Measurements from ENCODE around the gene MAST3. TPM values are rescaled to one million over a fixed set of nuclear protein-coding genes. Genes with fewer than 3 reads are reported as not detected.

Gene MAST3
- total RNA-seq, 2 donors from 2014 or later, result 38.2 to 50.8 TPM

- peak overlapping the region; percentile 95 for H3K27ac Mint-ChIP-seq
- H3K9me3 ChIP-seq (ENCODE audit: control insufficient read depth, low read length, poor library complexity, severe bottlenecking), result no peaks in the 10 kb centered on the region
- peaks cover 25% of the 10 kb centered on the region for H3K4me1 Mint-ChIP-seq
- H3K36me3 Mint-ChIP-seq (ENCODE audit: low read depth), result no peaks in the 10 kb centered on the region
- no peaks in the 10 kb centered on the region for H3K27me3 Mint-ChIP-seq
- peak; percentile 74 for ATAC-seq
- DNase-seq, result peak in 2 of 3 donors; percentile 31 to 44
- peak overlapping the region; percentile 94 for H3K4me3 Mint-ChIP-seq
These were observed 12.4 kb downstream of the MAST3 start for GRCh38 chr19:18109733-18110608.

GRCh38 chr19:18110609-18111232 lies 13.1 kb downstream of the MAST3 start:
- no peaks in the 10 kb centered on the region for H3K27me3 Mint-ChIP-seq
- ATAC-seq (no peak), DNase-seq (no peak)
- no peak overlapping the region for H3K27ac Mint-ChIP-seq
- H3K9me3 ChIP-seq (ENCODE audit: control insufficient read depth, low read length, poor library complexity, severe bottlenecking), result no peaks in the 10 kb centered on the region
- H3K36me3 Mint-ChIP-seq (ENCODE audit: low read depth), result no peaks in the 10 kb centered on the region
- H3K4me1 Mint-ChIP-seq, result peaks cover 26% of the 10 kb centered on the region
- H3K4me3 Mint-ChIP-seq, result peak overlapping the region; percentile 71

- peak; percentile 50 to 70 (median 52) for DNase-seq
- Mint-ChIP-seq H3K4me1 (peaks cover 28% of the 10 kb centered on the region), H3K27me3 (no peaks in the 10 kb centered on the region), H3K27ac (no peak overlapping the region), H3K4me3 (no peak overlapping the region), H3K36me3 (ENCODE audit: low read depth) (no peaks in the 10 kb centered on the region)
- peak; percentile 35 for ATAC-seq
- H3K9me3 ChIP-seq (ENCODE audit: control insufficient read depth, low read length, poor library complexity, severe bottlenecking), result no peaks in the 10 kb centered on the region
These were observed 15.5 kb downstream of the MAST3 start for GRCh38 chr19:18112989-18113478.

- Mint-ChIP-seq H3K36me3 (ENCODE audit: low read depth) (no peaks in the 10 kb centered on the region), H3K27me3 (no peaks in the 10 kb centered on the region), H3K4me3 (no peak overlapping the region), H3K27ac (no peak overlapping the region), H3K4me1 (peaks cover 33% of the 10 kb centered on the region)
- DNase-seq, result no peak
- no peak for ATAC-seq
- H3K9me3 ChIP-seq (ENCODE audit: control insufficient read depth, low read length, poor library complexity, severe bottlenecking), result no peaks in the 10 kb centered on the region
These were observed 16.2 kb downstream of the MAST3 start for GRCh38 chr19:18113827-18114226.

- H3K9me3 ChIP-seq (ENCODE audit: control insufficient read depth, low read length, poor library complexity, severe bottlenecking), result no peaks in the 10 kb centered on the region
- Mint-ChIP-seq H3K27ac (no peak overlapping the region), H3K36me3 (ENCODE audit: low read depth) (no peaks in the 10 kb centered on the region), H3K27me3 (no peaks in the 10 kb centered on the region), H3K4me3 (no peak overlapping the region), H3K4me1 (peaks cover 33% of the 10 kb centered on the region)
- ATAC-seq, result no peak
- DNase-seq, result no peak
These were observed 16.9 kb downstream of the MAST3 start for GRCh38 chr19:18114483-18114882.

- DNase-seq, result no peak
- H3K4me1 Mint-ChIP-seq, result peaks cover 38% of the 10 kb centered on the region
- H3K9me3 ChIP-seq (ENCODE audit: control insufficient read depth, low read length, poor library complexity, severe bottlenecking), result no peaks in the 10 kb centered on the region
- H3K27ac Mint-ChIP-seq, result peak overlapping the region; percentile 91
- H3K27me3 Mint-ChIP-seq, result no peaks in the 10 kb centered on the region
- no peak for ATAC-seq
- H3K4me3 Mint-ChIP-seq, result peak overlapping the region; percentile 84
- H3K36me3 Mint-ChIP-seq (ENCODE audit: low read depth), result peaks cover 3% of the 10 kb centered on the region
These were observed 19.8 kb downstream of the MAST3 start for GRCh38 chr19:18117364-18117691.

GRCh38 chr19:18117692-18118378 lies 20.3 kb downstream of the MAST3 start:
- H3K9me3 ChIP-seq (ENCODE audit: control insufficient read depth, low read length, poor library complexity, severe bottlenecking), result no peaks in the 10 kb centered on the region
- peak overlapping the region; percentile 96 for H3K4me3 Mint-ChIP-seq
- H3K27ac Mint-ChIP-seq, result peak overlapping the region; percentile 91
- peak; percentile 83 for ATAC-seq
- H3K4me1 Mint-ChIP-seq, result peaks cover 34% of the 10 kb centered on the region
- peak; percentile 97 to 99 (median 97) for DNase-seq
- peaks cover 3% of the 10 kb centered on the region for H3K36me3 Mint-ChIP-seq (ENCODE audit: low read depth)
- no peaks in the 10 kb centered on the region for H3K27me3 Mint-ChIP-seq

- ATAC-seq (no peak), DNase-seq (no peak)
- peak overlapping the region; percentile 96 for H3K4me3 Mint-ChIP-seq
- H3K4me1 Mint-ChIP-seq, result peaks cover 36% of the 10 kb centered on the region
- H3K27me3 Mint-ChIP-seq, result no peaks in the 10 kb centered on the region
- H3K9me3 ChIP-seq (ENCODE audit: control insufficient read depth, low read length, poor library complexity, severe bottlenecking), result no peaks in the 10 kb centered on the region
- H3K27ac Mint-ChIP-seq, result peak overlapping the region; percentile 99
- H3K36me3 Mint-ChIP-seq (ENCODE audit: low read depth), result peaks cover 3% of the 10 kb centered on the region
These were observed 20.9 kb downstream of the MAST3 start for GRCh38 chr19:18118420-18119012.

GRCh38 chr19:18119013-18119716 lies 21.6 kb downstream of the MAST3 start:
- DNase-seq (peak in 1 of 3 donors; percentile 38), ATAC-seq (peak; percentile 64)
- H3K4me3 Mint-ChIP-seq, result peak overlapping the region; percentile 96
- peaks cover 36% of the 10 kb centered on the region for H3K4me1 Mint-ChIP-seq
- peak overlapping the region; percentile 99 for H3K27ac Mint-ChIP-seq
- H3K27me3 Mint-ChIP-seq, result no peaks in the 10 kb centered on the region
- no peaks in the 10 kb centered on the region for H3K9me3 ChIP-seq (ENCODE audit: control insufficient read depth, low read length, poor library complexity, severe bottlenecking)
- H3K36me3 Mint-ChIP-seq (ENCODE audit: low read depth), result peaks cover 5% of the 10 kb centered on the region

- Mint-ChIP-seq H3K27me3 (no peaks in the 10 kb centered on the region), H3K36me3 (ENCODE audit: low read depth) (peaks cover 5% of the 10 kb centered on the region), H3K27ac (peak overlapping the region; percentile 99), H3K4me3 (peak overlapping the region; percentile 96), H3K4me1 (peaks cover 33% of the 10 kb centered on the region)
- no peaks in the 10 kb centered on the region for H3K9me3 ChIP-seq (ENCODE audit: control insufficient read depth, low read length, poor library complexity, severe bottlenecking)
- DNase-seq, result peak; percentile 29 to 55 (median 45)
- peak; percentile 63 for ATAC-seq
These were observed 22.1 kb downstream of the MAST3 start for GRCh38 chr19:18119717-18120105.

GRCh38 chr19:18120127-18120526 lies 22.5 kb downstream of the MAST3 start:
- Mint-ChIP-seq H3K27me3 (no peaks in the 10 kb centered on the region), H3K27ac (peak overlapping the region; percentile 99), H3K36me3 (ENCODE audit: low read depth) (peaks cover 5% of the 10 kb centered on the region), H3K4me3 (peak overlapping the region; percentile 96), H3K4me1 (peaks cover 29% of the 10 kb centered on the region)
- no peaks in the 10 kb centered on the region for H3K9me3 ChIP-seq (ENCODE audit: control insufficient read depth, low read length, poor library complexity, severe bottlenecking)
- DNase-seq (no peak), ATAC-seq (no peak)

GRCh38 chr19:18121166-18121565 lies 23.6 kb downstream of the MAST3 start:
- no peaks in the 10 kb centered on the region for H3K27me3 Mint-ChIP-seq
- peaks cover 5% of the 10 kb centered on the region for H3K36me3 Mint-ChIP-seq (ENCODE audit: low read depth)
- ATAC-seq (no peak), DNase-seq (no peak)
- H3K9me3 ChIP-seq (ENCODE audit: control insufficient read depth, low read length, poor library complexity, severe bottlenecking), result no peaks in the 10 kb centered on the region
- peak overlapping the region; percentile 99 for H3K27ac Mint-ChIP-seq
- H3K4me3 Mint-ChIP-seq, result no peak overlapping the region
- H3K4me1 Mint-ChIP-seq, result peaks cover 29% of the 10 kb centered on the region
